HCT116 (cell line): Measurements from ENCODE around the gene MTARC2. TPM values are rescaled to one million over a fixed set of nuclear protein-coding genes. Genes with fewer than 3 reads are reported as not detected.

Source experiments
- ATAC-seq: fragments of 200-7000 bp; cut with Tn5 transposase; 2 replicates; pipeline ENCODE4 v1.9.1; 2020; ENCODE audit warnings: mild to moderate bottlenecking, moderate library complexity
- BruUV-seq: library from RNA; stranded (reverse); fragments of 400-500 nt; replicated peaks from 2 replicates; lab custom pipeline; 2021; lab: Mats Ljungman, UMichigan
- CTCF ChIA-PET: fragments of 300-600 bp; sonication (Branson Sonifier 250); formaldehyde crosslinking; loops from one replicate; lab custom pipeline; 2021; ENCODE audit warnings: antibody characterized with exemption; lab: Charles Lee
- POLR2A ChIA-PET: fragments of 300-600, 350-600 bp; sonication (Branson Sonifier 250); formaldehyde crosslinking; loops from one replicate; lab custom pipeline; 2021; ENCODE audit warnings: antibody characterized with exemption; lab: Charles Lee
- RAD21 ChIA-PET, 2 experiments: fragments of 300-600 bp; sonication (Branson Sonifier 250); formaldehyde crosslinking; loops; one replicate each; lab custom pipeline; 2023; ENCODE audit warnings: low total read pairs in 2 of 2; ENCODE audit not compliant: uncharacterized antibody in 2 of 2, unreplicated experiment in 2 of 2, low non-redundant PET in 1 of 2; lab: Charles Lee
- DNase-seq: peaks from one replicate; pipeline ENCODE4 v3.0.0-alpha.2; 2010; ENCODE audit warnings: low read depth, low spot score
- H2AFZ ChIP-seq: fragments of 200-600 bp; shearing (Covaris generic), sonication (generic); 2 replicates; pipeline ENCODE4 v1.6.1; 2017; ENCODE audit warnings: low read depth, mixed run types, mixed read lengths, antibody characterized with exemption, low read length; ENCODE audit not compliant: poor library complexity, severe bottlenecking
- H3K27ac ChIP-seq: 2 replicates; pipeline ENCODE4 v1.5.1; 2012; ENCODE audit warnings: low read depth, low read length
- H3K27me3 ChIP-seq: fragments of 200-600 bp; sonication (generic); 2 replicates; pipeline ENCODE4 v1.6.1; 2016; ENCODE audit warnings: mixed run types, low read length, mixed read lengths; ENCODE audit not compliant: insufficient read depth
- H3K36me3 ChIP-seq, 2 experiments: fragments of 200-500 bp in 1 of 2; fragments of 200-600 bp in 1 of 2; sonication (Bioruptor generic) in 1 of 2; sonication (generic) in 1 of 2; 2 replicates each; pipeline versions ENCODE4 v1.5.1 to v1.6.1; 2014 to 2016; ENCODE audit warnings: low read length in 2 of 2, inconsistent platforms in 1 of 2, mixed read lengths in 1 of 2, mixed run types in 1 of 2; ENCODE audit not compliant: insufficient read depth in 2 of 2, control insufficient read depth in 1 of 2
- H3K4me1 ChIP-seq, 2 experiments: fragments of 200-600 bp in 1 of 2; sonication (generic) in 1 of 2; 2 replicates each; pipeline versions ENCODE4 v1.5.1 to v1.6.1; 2012 to 2017; ENCODE audit warnings: low read length in 2 of 2, inconsistent platforms in 1 of 2, mild to moderate bottlenecking in 1 of 2, mixed read lengths in 1 of 2, mixed run types in 1 of 2, moderate library complexity in 1 of 2; ENCODE audit not compliant: insufficient read depth in 2 of 2, control insufficient read depth in 1 of 2
- H3K4me2 ChIP-seq: fragments of 200-600 bp; sonication (generic); 2 replicates; pipeline ENCODE4 v1.6.1; 2017; ENCODE audit warnings: mixed run types, low read length, mixed read lengths
- H3K4me3 ChIP-seq, 2 experiments: fragments of 200-600 bp in 1 of 2; sonication (generic) in 1 of 2; replicated peaks in 1 of 2; 2 replicates each; pipeline ENCODE4 v1.5.1; 2011 to 2016; ENCODE audit warnings: low read length in 2 of 2, control low read depth in 1 of 2, low read depth in 1 of 2, mild to moderate bottlenecking in 1 of 2, mixed read lengths in 1 of 2, mixed run types in 1 of 2
- H3K79me2 ChIP-seq: fragments of 200-600 bp; sonication (generic); 2 replicates; pipeline ENCODE4 v1.6.1; 2017; ENCODE audit warnings: mild to moderate bottlenecking, mixed run types, low read length, moderate library complexity, mixed read lengths; ENCODE audit not compliant: insufficient read depth
- H3K9ac ChIP-seq: fragments of 200-600 bp; sonication (generic); 2 replicates; pipeline ENCODE4 v1.6.1; 2016; ENCODE audit warnings: low read length, mixed read lengths
- H3K9me2 ChIP-seq: fragments of 200-600 bp; sonication (generic), shearing (Covaris generic); 2 replicates; pipeline ENCODE4 v1.6.1; 2017; ENCODE audit warnings: mixed run types, mild to moderate bottlenecking, moderate library complexity; ENCODE audit not compliant: insufficient read depth
- H3K9me3 ChIP-seq, 2 experiments: fragments of 200-500 bp in 1 of 2; fragments of 200-600 bp in 1 of 2; sonication (Bioruptor generic) in 1 of 2; sonication (generic) in 1 of 2; 2 replicates each; pipeline ENCODE4 v1.6.1; 2014 to 2017; ENCODE audit warnings: low read length in 2 of 2, mixed read lengths in 2 of 2, inconsistent platforms in 1 of 2, low read depth in 1 of 2, mild to moderate bottlenecking in 1 of 2, mixed run types in 1 of 2, moderate library complexity in 1 of 2; ENCODE audit not compliant: control insufficient read depth in 1 of 2, insufficient read depth in 1 of 2
- H4K20me1 ChIP-seq: fragments of 200-600 bp; sonication (generic), shearing (Covaris generic); 2 replicates; pipeline ENCODE4 v1.6.1; 2017; ENCODE audit warnings: mixed run types, mild to moderate bottlenecking, moderate library complexity; ENCODE audit not compliant: insufficient read depth
- CBX3 ChIP-seq: IDR thresholded peaks from 2 replicates; pipeline ENCODE4 v1.6.1; 2012; ENCODE audit warnings: low read depth
- ELF1 ChIP-seq: IDR thresholded peaks from 2 replicates; pipeline ENCODE4 v1.6.1; 2012; ENCODE audit warnings: low read depth, borderline replicate concordance
- JUND ChIP-seq: IDR thresholded peaks from 2 replicates; pipeline ENCODE4 v1.6.1; 2012
- POLR2A ChIP-seq: IDR thresholded peaks from 2 replicates; pipeline ENCODE4 v1.7.0; 2011; ENCODE audit warnings: borderline replicate concordance; ENCODE audit not compliant: insufficient read depth, insufficient read length; ENCODE audit errors: extremely low read depth
- SIN3A ChIP-seq: IDR thresholded peaks from 2 replicates; pipeline ENCODE4 v1.6.1; 2012; ENCODE audit warnings: low read depth
- SRF ChIP-seq: IDR thresholded peaks from 2 replicates; pipeline ENCODE4 v1.6.1; 2012; ENCODE audit warnings: low read depth
- ZBTB33 ChIP-seq: IDR thresholded peaks from 2 replicates; pipeline ENCODE4 v1.6.1; 2011; ENCODE audit warnings: mild to moderate bottlenecking, low read length, moderate library complexity; ENCODE audit not compliant: insufficient replicate concordance; ENCODE audit errors: extremely low read depth
- intact Hi-C: fragments of 100-400 bp; cut with micrococcal nuclease; formaldehyde crosslinking; loops from 2 replicates; pipeline ENCODE4 v1.10.0; 2022
- total RNA-seq: library from RNA; stranded (reverse); gene quantifications from one replicate; pipeline ENCODE4 v1.2.1, GENCODE V29; 2021; ENCODE audit not compliant: unreplicated experiment
- TF ChIP-seq, protein P1 (sequence below): IDR thresholded peaks from 2 replicates; pipeline ENCODE4 v1.6.1; 2012

The MTARC2 gene
- total RNA-seq, 1 experiment from 2014 or later: 16.6 TPM

- TF ChIP-seq CBX3: no peak
- TF ChIP-seq ELF1: no peak
- TF ChIP-seq SRF: 0 out of 2 replicates have a peak, but pooled peaks have one; percentile 44
- TF ChIP-seq SIN3A: no peak
- TF ChIP-seq ZBTB33: no peak
- TF ChIP-seq, protein P1, sequence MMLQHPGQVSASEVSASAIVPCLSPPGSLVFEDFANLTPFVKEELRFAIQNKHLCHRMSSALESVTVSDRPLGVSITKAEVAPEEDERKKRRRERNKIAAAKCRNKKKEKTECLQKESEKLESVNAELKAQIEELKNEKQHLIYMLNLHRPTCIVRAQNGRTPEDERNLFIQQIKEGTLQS: no peak
- TF ChIP-seq POLR2A: no peak
- no peak for TF ChIP-seq JUND
- Histone ChIP-seq H3K9me2 (no peaks in the 10 kb centered on the region), H3K36me3 (no peaks in the 10 kb centered on the region), H3K27ac (peak overlapping the region; percentile 35), H3K9ac (peak overlapping the region; percentile 30), H4K20me1 (no peaks in the 10 kb centered on the region), H2AFZ (peak overlapping the region; percentile 100), H3K27me3 (no peaks in the 10 kb centered on the region), H3K4me2 (peak overlapping the region; percentile 82), H3K79me2 (no peaks in the 10 kb centered on the region), H3K4me1 (peaks cover 11 to 27% of the 10 kb centered on the region in 2 experiments), H3K9me3 (no peaks in the 10 kb centered on the region), H3K4me3 (peak overlapping the region; percentile 6 to 35; a peak in 3 of 4 replicates)
- BruUV-seq: TSS peak; percentile 97
- ChIA-PET RAD21 (interaction anchor here in 1 of 2 experiments (0.6 to 1.3 kb wide), 3 partner anchors 24 to 44 kb away, joined by 3 to 4 read pairs (median 3); no protein-coding TSS in a partner anchor), POLR2A (interaction anchor here (0.7 to 2.1 kb wide), 4 partner anchors 9 to 435 kb away, joined by 3 to 10 read pairs (median 3); partner anchors contain the start of gene MTARC2), CTCF (interaction anchor here (0.6 to 3.0 kb wide), 29 partner anchors 9 to 1562 kb away, joined by 3 to 31 read pairs (median 4); partner anchors contain the start of genes C1orf115 and MTARC2)
- intact Hi-C loops: loop anchor here (1.0 kb wide), 4 partner anchors 42 to 451 kb away; partner anchors contain the start of gene C1orf115
- DNase-seq: no peak
- ATAC-seq: peak; percentile 51
Measured at GRCh38 chr1:220732621-220733020, 15.5 kb upstream of the MTARC2 start.
